Activated CD4-positive, alpha-beta T cell treated with anti-CD3 and anti-CD28 coated beads, Interleukin-2, amount 10 ng/mL, durations not matched to agents 7 days and 5 days (primary cell): ENCODE measurements around the gene CUX1. TPM values are rescaled to one million over a fixed set of nuclear protein-coding genes. Genes with fewer than 3 reads are reported as not detected.

ENCODE experiments used
- CTCF ChIA-PET: fragments of 350-600 bp; sonication (Branson Sonifier 250); formaldehyde crosslinking; loops from one replicate; lab custom pipeline; 2021; ENCODE audit warnings: antibody characterized with exemption; lab: Charles Lee
- POLR2A ChIA-PET: fragments of 350-600 bp; sonication (Branson Sonifier 250); formaldehyde crosslinking; loops from one replicate; lab custom pipeline; 2021; ENCODE audit warnings: antibody characterized with exemption; lab: Charles Lee
- DNase-seq: peaks from one replicate; pipeline ENCODE4 v3.0.0-alpha.2; 2020
- H3K27ac Mint-ChIP-seq: one replicate; pipeline ENCODE4 v1.8.0; 2021; ENCODE audit warnings: mild to moderate bottlenecking, moderate library complexity, mixed read lengths
- H3K27me3 Mint-ChIP-seq: one replicate; pipeline ENCODE4 v1.8.0; 2021; ENCODE audit warnings: mixed read lengths
- H3K36me3 Mint-ChIP-seq: one replicate; pipeline ENCODE4 v1.8.0; 2021; ENCODE audit warnings: low read depth, mixed read lengths
- H3K4me1 Mint-ChIP-seq: one replicate; pipeline ENCODE4 v1.8.0; 2021; ENCODE audit warnings: mixed read lengths
- H3K4me3 Mint-ChIP-seq: one replicate; pipeline ENCODE4 v1.8.0; 2021; ENCODE audit warnings: mild to moderate bottlenecking, moderate library complexity, mixed read lengths
- H3K9me3 Mint-ChIP-seq: one replicate; pipeline ENCODE4 v1.8.0; 2021; ENCODE audit warnings: mixed read lengths
- total RNA-seq, 2 experiments: library from RNA; stranded (reverse); gene quantifications; one replicate each; pipeline ENCODE4 v1.2.3, GENCODE V29; 2021

The CUX1 gene
- total RNA-seq, 2 experiments from 2014 or later: 27.8 to 34.7 TPM

GRCh38 chr7:102284399-102284798 is 467.0 kb downstream of the CUX1 start:
- peak; percentile 12 for DNase-seq
- no peaks in the 10 kb centered on the region for H3K9me3 Mint-ChIP-seq
- peaks cover 20% of the 10 kb centered on the region for H3K27me3 Mint-ChIP-seq
- ChIA-PET CTCF (interaction anchor here (1.5 to 2.8 kb wide), 2 partner anchors 11 to 107 kb away, joined by 3 to 9 read pairs; no protein-coding TSS in a partner anchor), POLR2A (no interaction called here)
- H3K4me3 Mint-ChIP-seq: no peak overlapping the region
- peaks cover 18% of the 10 kb centered on the region for H3K4me1 Mint-ChIP-seq
- H3K27ac Mint-ChIP-seq: no peak overlapping the region
- no peaks in the 10 kb centered on the region for H3K36me3 Mint-ChIP-seq

GRCh38 chr7:102284891-102285539 is 467.6 kb downstream of the CUX1 start:
- peaks cover 20% of the 10 kb centered on the region for H3K27me3 Mint-ChIP-seq
- H3K9me3 Mint-ChIP-seq: no peaks in the 10 kb centered on the region
- no peak for DNase-seq
- peak overlapping the region; percentile 54 for H3K4me3 Mint-ChIP-seq
- H3K36me3 Mint-ChIP-seq: no peaks in the 10 kb centered on the region
- POLR2A ChIA-PET: no interaction called here
- CTCF ChIA-PET: interaction anchor here (1.5 kb wide), 1 partner anchor 106 kb away, joined by 3 read pairs; no protein-coding TSS in a partner anchor
- H3K4me1 Mint-ChIP-seq: peaks cover 20% of the 10 kb centered on the region
- no peak overlapping the region for H3K27ac Mint-ChIP-seq

GRCh38 chr7:102285540-102286236 is 468.3 kb downstream of the CUX1 start:
- Mint-ChIP-seq H3K4me3 (peak overlapping the region; percentile 54), H3K27ac (no peak overlapping the region), H3K4me1 (peaks cover 20% of the 10 kb centered on the region), H3K9me3 (no peaks in the 10 kb centered on the region), H3K36me3 (no peaks in the 10 kb centered on the region), H3K27me3 (peaks cover 20% of the 10 kb centered on the region)
- ChIA-PET CTCF (no interaction called here), POLR2A (no interaction called here)
- no peak for DNase-seq

GRCh38 chr7:102286237-102287110 is 469.0 kb downstream of the CUX1 start, which contains the start of gene SH2B2:
Gene SH2B2 (plus strand): TSS chr7:102286868. CDS start chr7:102300551, 13,683 bp downstream.
- no peaks in the 10 kb centered on the region for H3K9me3 Mint-ChIP-seq
- peaks cover 20% of the 10 kb centered on the region for H3K27me3 Mint-ChIP-seq
- POLR2A ChIA-PET: no interaction called here
- H3K4me3 Mint-ChIP-seq: peak within 1 kb of the TSS; percentile 54
- CTCF ChIA-PET: no interaction called here
- H3K27ac Mint-ChIP-seq: no peak within 1 kb of the TSS
- no peaks in the 10 kb centered on the region for H3K36me3 Mint-ChIP-seq
- H3K4me1 Mint-ChIP-seq: peaks cover 24% of the 10 kb centered on the region
- peak; percentile 19 for DNase-seq

- H3K4me3 Mint-ChIP-seq: peak overlapping the region; percentile 48
- no peak for DNase-seq
- H3K27ac Mint-ChIP-seq: no peak overlapping the region
- ChIA-PET POLR2A (no interaction called here), CTCF (interaction anchor here (0.6 to 2.0 kb wide), 4 partner anchors 15 to 107 kb away, joined by 3 to 6 read pairs (median 4); no protein-coding TSS in a partner anchor)
- peaks cover 20% of the 10 kb centered on the region for H3K27me3 Mint-ChIP-seq
- no peaks in the 10 kb centered on the region for H3K9me3 Mint-ChIP-seq
- peaks cover 28% of the 10 kb centered on the region for H3K4me1 Mint-ChIP-seq
- H3K36me3 Mint-ChIP-seq: no peaks in the 10 kb centered on the region
Measured at GRCh38 chr7:102287111-102287980, 469.9 kb downstream of the CUX1 start.

GRCh38 chr7:102287981-102288278 is 470.5 kb downstream of the CUX1 start:
- Mint-ChIP-seq H3K27me3 (peaks cover 20% of the 10 kb centered on the region), H3K9me3 (no peaks in the 10 kb centered on the region), H3K27ac (no peak overlapping the region), H3K4me3 (no peak overlapping the region), H3K36me3 (no peaks in the 10 kb centered on the region), H3K4me1 (peaks cover 28% of the 10 kb centered on the region)
- POLR2A ChIA-PET: no interaction called here
- DNase-seq: no peak
- CTCF ChIA-PET: interaction anchor here (0.6 to 2.0 kb wide), 4 partner anchors 14 to 106 kb away, joined by 3 to 6 read pairs (median 4); no protein-coding TSS in a partner anchor

- ChIA-PET CTCF (interaction anchor here (0.7 to 2.0 kb wide), 5 partner anchors 14 to 780 kb away, joined by 3 to 6 read pairs (median 3); no protein-coding TSS in a partner anchor), POLR2A (no interaction called here)
- H3K9me3 Mint-ChIP-seq: no peaks in the 10 kb centered on the region
- peak overlapping the region; percentile 68 for H3K27ac Mint-ChIP-seq
- no peaks in the 10 kb centered on the region for H3K36me3 Mint-ChIP-seq
- no peak for DNase-seq
- H3K4me3 Mint-ChIP-seq: peak overlapping the region; percentile 52
- H3K27me3 Mint-ChIP-seq: peaks cover 21% of the 10 kb centered on the region
- H3K4me1 Mint-ChIP-seq: peaks cover 28% of the 10 kb centered on the region
Measured at GRCh38 chr7:102288285-102288930, 471.0 kb downstream of the CUX1 start.

- ChIA-PET POLR2A (no interaction called here), CTCF (interaction anchor here (0.6 to 2.0 kb wide), 5 partner anchors 13 to 781 kb away, joined by 3 to 6 read pairs (median 3); no protein-coding TSS in a partner anchor)
- Mint-ChIP-seq H3K4me3 (peak overlapping the region; percentile 32), H3K4me1 (peaks cover 26% of the 10 kb centered on the region), H3K27me3 (peaks cover 27% of the 10 kb centered on the region), H3K27ac (no peak overlapping the region), H3K36me3 (no peaks in the 10 kb centered on the region), H3K9me3 (no peaks in the 10 kb centered on the region)
- DNase-seq: no peak
Measured at GRCh38 chr7:102289057-102289456, 471.6 kb downstream of the CUX1 start.

- H3K27me3 Mint-ChIP-seq: peaks cover 15% of the 10 kb centered on the region
- H3K27ac Mint-ChIP-seq: no peak overlapping the region
- ChIA-PET CTCF (interaction anchor here (1.4 to 2.2 kb wide), 3 partner anchors 9 to 16 kb away, joined by 4 to 8 read pairs (median 4); no protein-coding TSS in a partner anchor), POLR2A (no interaction called here)
- H3K4me3 Mint-ChIP-seq: no peak overlapping the region
- no peaks in the 10 kb centered on the region for H3K9me3 Mint-ChIP-seq
- peaks cover 15% of the 10 kb centered on the region for H3K4me1 Mint-ChIP-seq
- DNase-seq: peak; percentile 19
- H3K36me3 Mint-ChIP-seq: no peaks in the 10 kb centered on the region
Measured at GRCh38 chr7:102291056-102291915, 473.9 kb downstream of the CUX1 start.

GRCh38 chr7:102291916-102292267 is 474.5 kb downstream of the CUX1 start:
- ChIA-PET POLR2A (no interaction called here), CTCF (interaction anchor here (0.7 kb wide), 1 partner anchor 734 kb away, joined by 3 read pairs; no protein-coding TSS in a partner anchor)
- Mint-ChIP-seq H3K4me3 (no peak overlapping the region), H3K27ac (no peak overlapping the region), H3K4me1 (peaks cover 15% of the 10 kb centered on the region), H3K36me3 (no peaks in the 10 kb centered on the region), H3K27me3 (peaks cover 15% of the 10 kb centered on the region), H3K9me3 (no peaks in the 10 kb centered on the region)
- DNase-seq: no peak
